Measurements from ENCODE around the gene BRCA2. TPM values are rescaled to one million over a fixed set of nuclear protein-coding genes. Genes with fewer than 3 reads are reported as not detected.

BRCA2 gene
- total RNA-seq, 1 experiment from 2014 or later: 29.8 TPM

GRCh38 chr13:32390484-32390883 is 75.2 kb downstream of the BRCA2 start:
- Histone ChIP-seq H3K4me1 (no peaks in the 10 kb centered on the region), H3K4me3 (ENCODE audit: low read depth, low read length) (no peak overlapping the region), H3K36me3 (ENCODE audit: control insufficient read depth, insufficient read depth, low read length) (no peaks in the 10 kb centered on the region), H3K9me3 (no peaks in the 10 kb centered on the region), H3K27me3 (replicated peaks; ENCODE audit: control insufficient read depth, insufficient read depth, low read length) (no peaks in the 10 kb centered on the region)
- no TSS peak for BruUV-seq (replicated peaks)
- POLR2A ChIA-PET: no interaction called here
- no peak overlapping the region for H3K4me3 Mint-ChIP-seq (ENCODE audit: unreplicated experiment)
- no peak overlapping the region for H3K27ac Mint-ChIP-seq (ENCODE audit: unreplicated experiment)
- CTCF ChIA-PET: no interaction called here
- peaks cover 33% of the 10 kb centered on the region for H3K36me3 Mint-ChIP-seq (ENCODE audit: insufficient read depth, unreplicated experiment)
- no peak for DNase-seq
- intact Hi-C loops (cut with micrococcal nuclease; ENCODE audit: unreplicated experiment): no loop called here
- H3K9me3 Mint-ChIP-seq (ENCODE audit: unreplicated experiment): no peaks in the 10 kb centered on the region
- H3K4me1 Mint-ChIP-seq (ENCODE audit: low read depth, unreplicated experiment): no peaks in the 10 kb centered on the region
- no peaks in the 10 kb centered on the region for H3K27me3 Mint-ChIP-seq (ENCODE audit: insufficient read depth, unreplicated experiment)
- TF ChIP-seq CTCF (IDR thresholded peaks at IDR 0.05; ENCODE audit: insufficient read depth in 1 of 2, low read depth in 1 of 2, low read length in 1 of 2, severe bottlenecking in 1 of 2, unreplicated experiment in 1 of 2): no peak

- no peaks in the 10 kb centered on the region for H3K27me3 Mint-ChIP-seq (ENCODE audit: insufficient read depth, unreplicated experiment)
- Histone ChIP-seq H3K4me3 (ENCODE audit: low read depth, low read length) (no peak overlapping the region), H3K9me3 (no peaks in the 10 kb centered on the region), H3K4me1 (no peaks in the 10 kb centered on the region), H3K27me3 (replicated peaks; ENCODE audit: control insufficient read depth, insufficient read depth, low read length) (no peaks in the 10 kb centered on the region), H3K36me3 (ENCODE audit: control insufficient read depth, insufficient read depth, low read length) (no peaks in the 10 kb centered on the region)
- H3K4me1 Mint-ChIP-seq (ENCODE audit: low read depth, unreplicated experiment): no peaks in the 10 kb centered on the region
- H3K4me3 Mint-ChIP-seq (ENCODE audit: unreplicated experiment): no peak overlapping the region
- no peaks in the 10 kb centered on the region for H3K9me3 Mint-ChIP-seq (ENCODE audit: unreplicated experiment)
- POLR2A ChIA-PET: no interaction called here
- CTCF ChIA-PET: no interaction called here
- BruUV-seq (replicated peaks): no TSS peak
- peak; percentile 26 to 51 for DNase-seq
- TF ChIP-seq CTCF (IDR thresholded peaks at IDR 0.05; ENCODE audit: insufficient read depth in 1 of 2, low read depth in 1 of 2, low read length in 1 of 2, severe bottlenecking in 1 of 2, unreplicated experiment in 1 of 2): no peak
- peaks cover 36% of the 10 kb centered on the region for H3K36me3 Mint-ChIP-seq (ENCODE audit: insufficient read depth, unreplicated experiment)
- H3K27ac Mint-ChIP-seq (ENCODE audit: unreplicated experiment): no peak overlapping the region
- intact Hi-C loops (cut with micrococcal nuclease; ENCODE audit: unreplicated experiment): no loop called here
Measured at GRCh38 chr13:32391101-32391619, 75.9 kb downstream of the BRCA2 start.

- H3K27me3 ChIP-seq (replicated peaks; ENCODE audit: control insufficient read depth, insufficient read depth, low read length): no peaks in the 10 kb centered on the region
- no peaks in the 10 kb centered on the region; the same call in 1 of the 2 replicates for H3K36me3 ChIP-seq (ENCODE audit: control insufficient read depth, insufficient read depth, low read length)
- no peaks in the 10 kb centered on the region for H3K9me3 Mint-ChIP-seq (ENCODE audit: unreplicated experiment)
- H3K4me3 Mint-ChIP-seq (ENCODE audit: unreplicated experiment): no peak overlapping the region
- CTCF ChIA-PET: no interaction called here
- intact Hi-C loops (cut with micrococcal nuclease; ENCODE audit: unreplicated experiment): no loop called here
- H3K4me1 ChIP-seq: no peaks in the 10 kb centered on the region
- no peak for DNase-seq
- no peak overlapping the region for H3K4me3 ChIP-seq (ENCODE audit: low read depth, low read length)
- H3K36me3 Mint-ChIP-seq (ENCODE audit: insufficient read depth, unreplicated experiment): peaks cover 7% of the 10 kb centered on the region
- POLR2A ChIA-PET: no interaction called here
- H3K27ac Mint-ChIP-seq (ENCODE audit: unreplicated experiment): no peak overlapping the region
- no peaks in the 10 kb centered on the region for H3K4me1 Mint-ChIP-seq (ENCODE audit: low read depth, unreplicated experiment)
- H3K9me3 ChIP-seq: no peaks in the 10 kb centered on the region
- TF ChIP-seq CTCF (IDR thresholded peaks at IDR 0.05; ENCODE audit: insufficient read depth in 1 of 2, low read depth in 1 of 2, low read length in 1 of 2, severe bottlenecking in 1 of 2, unreplicated experiment in 1 of 2): no peak
- no peaks in the 10 kb centered on the region for H3K27me3 Mint-ChIP-seq (ENCODE audit: insufficient read depth, unreplicated experiment)
- no TSS peak for BruUV-seq (replicated peaks)
Measured at GRCh38 chr13:32403108-32403507, 87.8 kb downstream of the BRCA2 start.
